Keratinocyte (primary cell): ENCODE data around the gene MXI1. TPM values are rescaled to one million over a fixed set of nuclear protein-coding genes. Genes with fewer than 3 reads are reported as not detected.

Experiments used
- DNase-seq: peaks from one replicate; pipeline ENCODE4 v3.0.0-alpha.2; 2011; ENCODE audit warnings: low read depth, missing footprints, low spot score
- FAIRE-seq: peaks from 2 replicates; lab custom pipeline; 2011; peaks lifted over from hg19 to GRCh38; lab: Jason Lieb, UNC
- H2AFZ ChIP-seq: 2 replicates; pipeline ENCODE4 v1.6.0; 2012; ENCODE audit warnings: low read length, control low read depth, inconsistent platforms; ENCODE audit not compliant: control insufficient read depth
- H3K27ac ChIP-seq: 2 replicates; pipeline ENCODE4 v1.5.1; 2011; ENCODE audit warnings: low read length; ENCODE audit not compliant: control insufficient read depth, insufficient read depth
- H3K27me3 ChIP-seq: 3 replicates; pipeline ENCODE4 v1.6.0; 2011; ENCODE audit warnings: low read length; ENCODE audit not compliant: control insufficient read depth, insufficient read depth; ENCODE audit errors: extremely low read depth
- H3K36me3 ChIP-seq, 2 experiments: 2 replicates in 1 of 2; 3 replicates in 1 of 2; pipeline ENCODE4 v1.5.1; 2011; ENCODE audit warnings: low read length in 2 of 2, mild to moderate bottlenecking in 1 of 2; ENCODE audit not compliant: control insufficient read depth in 2 of 2, insufficient read depth in 2 of 2; ENCODE audit errors: extremely low read depth in 1 of 2
- H3K4me1 ChIP-seq: 3 replicates; pipeline ENCODE4 v1.5.1; 2011; ENCODE audit warnings: low read length; ENCODE audit not compliant: control insufficient read depth, insufficient read depth; ENCODE audit errors: extremely low read depth
- H3K4me2 ChIP-seq: 3 replicates; pipeline ENCODE4 v1.6.0; 2011; ENCODE audit warnings: low read depth, low read length; ENCODE audit not compliant: control insufficient read depth, insufficient read depth; ENCODE audit errors: extremely low read depth
- H3K4me3 ChIP-seq, 3 experiments: fragments of 200-600 bp in 1 of 3; sonication (generic) in 1 of 3; 2 replicates in 2 of 3; 3 replicates in 1 of 3; pipeline ENCODE4 v1.5.1; 2011 to 2016; ENCODE audit warnings: low read length in 3 of 3, mild to moderate bottlenecking in 3 of 3, control low read depth in 2 of 3, inconsistent platforms in 1 of 3, low read depth in 1 of 3, mixed read lengths in 1 of 3, mixed run types in 1 of 3, moderate library complexity in 1 of 3; ENCODE audit not compliant: control insufficient read depth in 2 of 3, insufficient read depth in 2 of 3; ENCODE audit errors: extremely low read depth in 1 of 3
- H3K79me2 ChIP-seq: 2 replicates; pipeline ENCODE4 v1.6.0; 2012; ENCODE audit warnings: low read length; ENCODE audit not compliant: control insufficient read depth, insufficient read depth
- H3K9ac ChIP-seq: 3 replicates; pipeline ENCODE4 v1.6.0; 2011; ENCODE audit warnings: low read length; ENCODE audit not compliant: control insufficient read depth, insufficient read depth; ENCODE audit errors: extremely low read depth
- H3K9me1 ChIP-seq: 3 replicates; pipeline ENCODE4 v1.6.0; 2011; ENCODE audit warnings: low read length; ENCODE audit not compliant: control insufficient read depth, insufficient read depth; ENCODE audit errors: extremely low read depth
- H3K9me3 ChIP-seq: 2 replicates; pipeline ENCODE4 v1.5.1; 2012; ENCODE audit warnings: low read depth, low read length; ENCODE audit not compliant: control insufficient read depth
- H4K20me1 ChIP-seq: 3 replicates; pipeline ENCODE4 v1.6.0; 2011; ENCODE audit warnings: low read length; ENCODE audit not compliant: control insufficient read depth, insufficient read depth; ENCODE audit errors: extremely low read depth
- CTCF ChIP-seq, 3 experiments: IDR thresholded peaks in 1 of 3; conservative IDR thresholded peaks in 1 of 3; optimal IDR thresholded peaks in 1 of 3; 2 replicates in 2 of 3; 3 replicates in 1 of 3; pipeline versions ENCODE3 to v1.5.1; 2011; ENCODE audit warnings: low read length in 3 of 3, mild to moderate bottlenecking in 3 of 3, moderate library complexity in 2 of 3, control low read depth in 1 of 3, inconsistent platforms in 1 of 3; ENCODE audit not compliant: insufficient read depth in 2 of 3; ENCODE audit errors: extremely low read depth in 1 of 3
- EZH2 ChIP-seq: IDR thresholded peaks from one replicate; pipeline ENCODE4 v1.6.1; 2012; ENCODE audit warnings: inconsistent platforms, mild to moderate bottlenecking, low read length, moderate library complexity
- dilution Hi-C: fragments of 300-500 bp; cut with MboI; formaldehyde crosslinking; loops from one replicate; pipeline ENCODE4 v1.7.0; 2020; ENCODE audit warnings: low sequenced_read_pairs; ENCODE audit not compliant: extremely low pct_ligation_motif_present
- polyA plus RNA-seq, 5 experiments: library from polyadenylated mRNA; depleted of rRNA in 3 of 5; stranded (reverse) in 3 of 5; stranded (forward) in 1 of 5; unstranded in 1 of 5; fragments of >200 nt; gene quantifications; 1 replicate in 1 of 5; 2 replicates in 3 of 5; 3 replicates in 1 of 5; pipeline versions ENCODE4 v1.2.1 to v1.2.3, GENCODE V29; 2011 to 2012; ENCODE audit warnings: missing spikeins in 2 of 5, low read depth in 1 of 5, low replicate concordance in 1 of 5

MXI1 gene
- polyA plus RNA-seq, 1 donor (not counting 4 experiments of a cell fraction or from before 2014, with no cell fraction given), result 17.8 TPM

GRCh38 chr10:110163841-110164240 lies 43.6 kb upstream of the MXI1 start:
- H3K27me3 ChIP-seq, result peaks cover 12% of the 10 kb centered on the region
- no peak overlapping the region for H2AFZ ChIP-seq
- TF ChIP-seq EZH2, result no peak
- no peak for TF ChIP-seq CTCF (optimal IDR thresholded peaks at IDR 0.05 in 1 of 3, IDR thresholded peaks at IDR 0.05 in 1 of 3, conservative IDR thresholded peaks at IDR 0.05 in 1 of 3; ENCODE audit: extremely low read depth in 1 of 3, insufficient read depth in 2 of 3, low read length in 3 of 3)
- no peaks in the 10 kb centered on the region for H3K4me1 ChIP-seq
- dilution Hi-C loops, result no loop called here
- H3K27ac ChIP-seq, result no peak overlapping the region
- DNase-seq (no peak), FAIRE-seq (no peak)
- no peaks in the 10 kb centered on the region for H3K36me3 ChIP-seq
- no peak overlapping the region for H3K4me3 ChIP-seq
- H3K9me3 ChIP-seq, result no peaks in the 10 kb centered on the region
- H3K9ac ChIP-seq, result no peak overlapping the region
- no peaks in the 10 kb centered on the region for H3K9me1 ChIP-seq
- no peaks in the 10 kb centered on the region for H4K20me1 ChIP-seq
- no peaks in the 10 kb centered on the region for H3K79me2 ChIP-seq
- no peak overlapping the region for H3K4me2 ChIP-seq

- Histone ChIP-seq H3K36me3 (no peaks in the 10 kb centered on the region), H3K4me3 (no peak overlapping the region), H3K79me2 (no peaks in the 10 kb centered on the region), H3K9ac (no peak overlapping the region), H2AFZ (no peak overlapping the region), H3K27ac (no peak overlapping the region), H3K27me3 (peaks cover 19% of the 10 kb centered on the region), H3K9me1 (no peaks in the 10 kb centered on the region), H4K20me1 (no peaks in the 10 kb centered on the region), H3K4me1 (no peaks in the 10 kb centered on the region), H3K9me3 (no peaks in the 10 kb centered on the region), H3K4me2 (no peak overlapping the region)
- FAIRE-seq (no peak), DNase-seq (no peak)
- no peak for TF ChIP-seq EZH2
- TF ChIP-seq CTCF (optimal IDR thresholded peaks at IDR 0.05 in 1 of 3, IDR thresholded peaks at IDR 0.05 in 1 of 3, conservative IDR thresholded peaks at IDR 0.05 in 1 of 3; ENCODE audit: extremely low read depth in 1 of 3, insufficient read depth in 2 of 3, low read length in 3 of 3), result no peak
- dilution Hi-C loops, result no loop called here
Measured at GRCh38 chr10:110165239-110165638, 42.2 kb upstream of the MXI1 start.
